Activated naive CD8-positive, alpha-beta T cell treated with anti-CD3 and anti-CD28 coated beads, Interleukin-2, amount 10 ng/mL, durations not matched to agents 7 days and 5 days (primary cell): ENCODE measurements around the gene GOLGA6L9. TPM values are rescaled to one million over a fixed set of nuclear protein-coding genes. Genes with fewer than 3 reads are reported as not detected.
"Not testable (repeated sequence)": the region's sequence is repeated elsewhere in the genome, so short reads cannot be mapped to it uniquely, and the experiment has no call there.

Experiments
- ATAC-seq: fragments of 150-1000 bp; cut with Tn5 transposase; one replicate; pipeline ENCODE4 v1.10.0; 2021; ENCODE audit warnings: low read depth, moderate library complexity
- POLR2A ChIA-PET: fragments of 350-600 bp; sonication (Branson Sonifier 250); formaldehyde crosslinking; loops from one replicate; lab custom pipeline; 2021; ENCODE audit warnings: antibody characterized with exemption; lab: Charles Lee
- DNase-seq: peaks from one replicate; pipeline ENCODE4 v3.0.0; 2021
- H3K27ac Mint-ChIP-seq: one replicate; pipeline ENCODE4 v1.8.0; 2022; ENCODE audit warnings: mild to moderate bottlenecking, mixed read lengths
- H3K27me3 Mint-ChIP-seq: one replicate; pipeline ENCODE4 v1.8.0; 2022; ENCODE audit warnings: mild to moderate bottlenecking, moderate library complexity, mixed read lengths
- H3K36me3 Mint-ChIP-seq: one replicate; pipeline ENCODE4 v1.8.0; 2021; ENCODE audit warnings: mild to moderate bottlenecking, mixed read lengths
- H3K4me1 Mint-ChIP-seq: one replicate; pipeline ENCODE4 v1.8.0; 2021; ENCODE audit warnings: mixed read lengths
- H3K4me3 Mint-ChIP-seq: one replicate; pipeline ENCODE4 v1.8.0; 2022; ENCODE audit warnings: mild to moderate bottlenecking, moderate library complexity, mixed read lengths
- H3K9me3 Mint-ChIP-seq: one replicate; pipeline ENCODE4 v1.8.0; 2021; ENCODE audit warnings: mixed read lengths
- total RNA-seq, 2 experiments: library from RNA; stranded (reverse); gene quantifications; one replicate each; pipeline ENCODE4 v1.2.3, GENCODE V29; 2021

The GOLGA6L9 gene, protein sequence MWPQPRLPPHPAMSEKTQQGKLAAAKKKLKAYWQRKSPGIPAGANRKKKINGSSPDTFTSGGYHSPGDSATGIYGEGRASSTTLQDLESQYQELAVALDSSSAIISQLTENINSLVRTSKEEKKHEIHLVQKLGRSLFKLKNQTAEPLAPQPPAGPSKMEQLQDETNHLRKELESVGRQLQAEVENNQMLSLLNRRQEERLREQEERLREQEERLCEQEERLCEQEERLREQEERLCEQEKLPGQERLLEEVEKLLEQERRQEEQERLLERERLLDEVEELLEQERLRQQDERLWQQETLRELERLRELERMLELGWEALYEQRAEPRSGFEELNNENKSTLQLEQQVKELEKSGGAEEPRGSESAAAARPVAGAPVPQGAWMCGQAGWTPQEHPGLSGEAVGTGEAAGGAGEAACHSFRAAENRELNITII
- 1 to 10 TPM; 4.6 to 4.7 TPM for total RNA-seq

DNA sequence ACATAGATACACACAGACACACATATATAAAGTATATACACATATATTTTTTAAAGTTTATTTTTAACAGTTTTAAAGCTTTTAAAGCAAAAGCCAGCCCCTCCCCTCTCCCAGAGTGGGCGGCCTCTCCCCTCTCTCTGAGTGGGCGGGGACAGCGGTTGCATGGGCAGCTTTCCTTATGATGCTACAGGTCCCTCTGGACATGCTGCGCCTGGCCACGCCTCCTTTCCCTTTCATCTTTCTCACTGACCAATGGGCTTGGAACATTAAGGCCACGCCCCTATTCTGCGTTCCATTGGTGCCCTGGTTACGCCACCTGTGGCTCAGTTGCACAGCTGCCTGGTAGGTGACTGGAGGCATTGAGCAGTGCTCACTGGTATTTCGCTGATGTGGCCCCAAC lies at the start of gene GOLGA6L9:
GOLGA6L9 (plus strand) TSS at position 124 of the 400 bp plus-strand sequence; CDS start at position 388, 264 bp downstream.
- H3K36me3 Mint-ChIP-seq, DNase-seq, H3K27ac Mint-ChIP-seq, ATAC-seq, H3K4me1 Mint-ChIP-seq, H3K4me3 Mint-ChIP-seq, H3K9me3 Mint-ChIP-seq, POLR2A ChIA-PET, H3K27me3 Mint-ChIP-seq: not testable (repeated sequence)

DNA sequence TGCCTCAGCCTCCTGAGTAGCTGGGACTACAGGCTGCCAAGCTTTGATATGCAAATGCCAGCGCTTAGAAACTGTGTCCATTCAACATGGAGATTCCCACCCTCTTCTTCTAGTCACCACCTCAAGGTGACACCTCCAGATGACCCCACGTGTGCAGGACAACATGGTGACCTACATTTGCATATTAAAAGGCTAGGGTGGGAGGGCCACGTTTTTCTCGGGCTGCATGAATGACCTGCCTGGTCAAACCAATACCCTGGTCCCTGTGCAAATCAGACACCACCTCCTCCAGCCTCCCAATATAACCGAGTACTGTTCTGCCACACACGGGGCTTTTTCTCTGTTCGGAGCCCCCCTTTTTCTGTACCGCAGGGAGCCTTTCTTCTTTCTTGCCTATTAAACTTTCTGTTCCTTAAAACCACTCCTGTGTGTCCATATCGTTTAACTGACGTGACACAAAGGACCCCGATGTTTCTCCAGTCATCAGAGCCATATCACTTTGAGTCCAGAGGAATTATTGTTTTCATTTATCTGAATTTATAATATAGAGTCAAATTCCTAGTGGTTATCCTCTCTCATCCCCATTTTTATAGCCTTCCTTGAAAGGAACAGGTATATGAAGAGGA lies 48.2 kb upstream of the GOLGA6L9 start:
- H3K27ac Mint-ChIP-seq, H3K4me3 Mint-ChIP-seq, H3K9me3 Mint-ChIP-seq, ATAC-seq, H3K4me1 Mint-ChIP-seq, H3K36me3 Mint-ChIP-seq, POLR2A ChIA-PET, H3K27me3 Mint-ChIP-seq, DNase-seq: not testable (repeated sequence)

DNA sequence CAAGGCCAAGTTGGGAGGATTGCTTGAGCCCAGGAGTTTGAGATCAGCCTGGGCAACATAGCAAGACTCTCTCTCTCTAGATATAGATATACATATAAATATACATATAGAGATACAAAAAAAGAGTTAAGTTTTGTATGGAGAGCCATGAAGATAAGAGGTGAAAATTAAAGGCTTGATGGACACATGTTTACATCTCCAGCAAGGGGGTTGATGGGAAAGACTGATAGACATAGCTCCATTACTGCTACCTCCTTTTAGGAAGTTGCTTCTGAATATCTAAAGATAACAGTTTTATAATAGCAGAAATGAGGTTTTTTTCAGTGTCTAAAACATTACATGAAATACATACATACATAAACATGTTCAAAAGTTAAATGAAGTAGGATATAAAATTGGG lies 42.4 kb upstream of the GOLGA6L9 start:
- H3K36me3 Mint-ChIP-seq, H3K4me1 Mint-ChIP-seq, DNase-seq, H3K4me3 Mint-ChIP-seq, ATAC-seq, H3K27ac Mint-ChIP-seq, H3K27me3 Mint-ChIP-seq, H3K9me3 Mint-ChIP-seq, POLR2A ChIA-PET: not testable (repeated sequence)

DNA sequence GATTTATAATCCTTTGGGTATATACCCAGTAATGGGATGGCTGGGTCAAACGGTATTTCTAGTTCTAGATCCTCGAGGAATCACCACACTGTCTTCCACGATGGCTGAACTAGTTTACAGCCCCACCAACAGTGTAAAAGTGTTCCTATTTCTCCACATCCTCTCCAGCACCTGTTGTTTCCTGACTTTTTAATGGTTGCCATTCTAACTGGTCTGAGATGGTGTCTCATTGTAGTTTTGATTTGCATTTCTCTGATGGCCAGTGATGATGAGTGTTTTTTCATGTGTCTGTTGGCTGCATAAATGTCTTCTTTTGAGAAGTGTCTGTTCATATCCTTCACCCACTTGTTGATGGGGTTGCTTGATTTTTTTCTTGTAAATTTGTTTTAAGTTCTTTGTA lies 39.5 kb upstream of the GOLGA6L9 start:
- H3K27me3 Mint-ChIP-seq, H3K4me1 Mint-ChIP-seq, H3K36me3 Mint-ChIP-seq, H3K4me3 Mint-ChIP-seq, ATAC-seq, H3K9me3 Mint-ChIP-seq, H3K27ac Mint-ChIP-seq, DNase-seq, POLR2A ChIA-PET: not testable (repeated sequence)

DNA sequence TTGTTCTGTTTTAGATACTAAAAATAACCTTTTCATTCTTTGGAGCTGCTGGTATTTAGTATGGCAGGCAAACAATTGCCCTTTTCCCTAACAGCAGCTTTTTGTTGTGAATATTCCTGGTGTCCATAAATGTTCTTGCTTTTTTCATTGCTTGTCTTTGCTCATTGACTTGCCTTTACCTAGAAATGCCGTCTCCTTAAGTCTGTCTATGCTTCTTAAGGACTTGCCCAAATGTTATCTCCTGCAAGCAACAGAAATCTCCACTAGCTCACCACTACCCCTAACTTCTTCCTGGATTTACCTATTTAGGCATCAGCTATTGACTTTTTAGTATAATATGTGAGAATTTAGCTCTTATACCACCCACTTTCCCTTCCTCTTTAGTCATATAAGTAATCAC lies 37.5 kb upstream of the GOLGA6L9 start:
- DNase-seq, POLR2A ChIA-PET, H3K9me3 Mint-ChIP-seq, ATAC-seq, H3K4me3 Mint-ChIP-seq, H3K27me3 Mint-ChIP-seq, H3K36me3 Mint-ChIP-seq, H3K27ac Mint-ChIP-seq, H3K4me1 Mint-ChIP-seq: not testable (repeated sequence)

DNA sequence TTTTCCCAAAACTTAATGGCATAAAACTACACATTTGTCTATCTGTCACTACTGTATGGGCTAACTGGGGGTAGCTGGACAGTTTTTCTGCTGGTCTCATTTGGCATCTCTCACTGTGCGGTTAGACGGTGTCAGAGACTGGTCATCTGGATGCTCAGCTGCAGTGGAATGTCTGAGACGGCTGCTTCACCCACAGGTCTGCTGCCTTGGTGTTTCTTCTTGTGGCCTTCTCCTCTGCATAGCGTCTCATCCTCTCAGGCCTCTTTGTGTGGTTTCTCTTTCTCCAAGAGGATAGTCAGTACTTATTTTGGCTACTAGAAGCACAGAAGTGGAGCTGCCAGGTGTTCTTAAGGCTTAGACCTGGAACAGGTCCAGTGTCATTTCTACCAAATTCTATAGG lies 35.9 kb upstream of the GOLGA6L9 start:
- no peak overlapping the region for H3K4me3 Mint-ChIP-seq
- DNase-seq (no peak), ATAC-seq (no peak)
- POLR2A ChIA-PET, result no interaction called here
- no peak overlapping the region for H3K27ac Mint-ChIP-seq
- H3K4me1 Mint-ChIP-seq, result peaks cover 7% of the 10 kb centered on the region
- peaks cover 1% of the 10 kb centered on the region for H3K9me3 Mint-ChIP-seq
- no peaks in the 10 kb centered on the region for H3K27me3 Mint-ChIP-seq
- peaks cover 3% of the 10 kb centered on the region for H3K36me3 Mint-ChIP-seq

DNA sequence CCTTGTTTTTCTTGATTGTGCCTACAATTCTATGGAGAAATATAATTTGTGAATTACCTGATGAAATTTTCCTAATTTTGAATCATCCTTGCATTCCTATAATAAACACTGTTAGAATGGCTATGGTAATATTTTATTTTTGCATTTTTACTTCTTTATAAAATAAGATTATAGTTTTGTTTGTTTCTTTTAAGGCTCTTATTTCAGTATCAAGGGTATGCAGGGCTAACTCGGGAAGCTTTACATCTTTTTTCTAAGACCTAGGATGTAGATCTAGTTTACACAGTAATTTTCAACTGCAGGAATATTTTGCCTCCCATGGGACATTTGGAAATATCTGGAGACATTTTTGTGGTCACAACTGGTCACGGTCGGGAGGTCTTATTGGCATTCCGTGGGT lies 33.8 kb upstream of the GOLGA6L9 start:
- H3K4me3 Mint-ChIP-seq, ATAC-seq, H3K36me3 Mint-ChIP-seq, H3K27ac Mint-ChIP-seq, POLR2A ChIA-PET, H3K9me3 Mint-ChIP-seq, H3K27me3 Mint-ChIP-seq, DNase-seq: not testable (repeated sequence)
- peaks cover 10% of the 10 kb centered on the region for H3K4me1 Mint-ChIP-seq

DNA sequence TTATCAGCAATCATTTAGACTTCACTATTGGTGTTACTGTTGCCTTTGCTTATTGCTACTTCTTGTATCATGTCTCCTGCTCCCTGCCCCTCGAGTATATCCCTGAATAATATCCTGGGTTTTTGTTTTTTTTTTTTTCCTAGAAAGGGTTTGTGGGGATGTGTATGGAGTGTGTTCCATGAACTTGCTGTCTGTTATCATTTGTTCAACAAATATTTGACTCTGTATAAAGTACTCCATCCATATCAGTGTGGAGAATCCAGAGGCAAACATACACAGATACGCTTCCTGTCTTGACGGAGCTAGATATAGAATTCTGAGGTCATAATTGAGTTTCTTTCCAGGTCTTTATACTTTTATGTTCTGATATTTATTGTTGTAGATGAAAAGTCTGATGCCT lies 31.8 kb upstream of the GOLGA6L9 start:
- no peak for DNase-seq
- no peak for ATAC-seq
- no peak overlapping the region for H3K27ac Mint-ChIP-seq
- no peak overlapping the region for H3K4me3 Mint-ChIP-seq
- H3K36me3 Mint-ChIP-seq, result peaks cover 2% of the 10 kb centered on the region
- H3K9me3 Mint-ChIP-seq, result peaks cover 1% of the 10 kb centered on the region
- H3K27me3 Mint-ChIP-seq, result no peaks in the 10 kb centered on the region
- H3K4me1 Mint-ChIP-seq, result peaks cover 10% of the 10 kb centered on the region
- POLR2A ChIA-PET, result no interaction called here

DNA sequence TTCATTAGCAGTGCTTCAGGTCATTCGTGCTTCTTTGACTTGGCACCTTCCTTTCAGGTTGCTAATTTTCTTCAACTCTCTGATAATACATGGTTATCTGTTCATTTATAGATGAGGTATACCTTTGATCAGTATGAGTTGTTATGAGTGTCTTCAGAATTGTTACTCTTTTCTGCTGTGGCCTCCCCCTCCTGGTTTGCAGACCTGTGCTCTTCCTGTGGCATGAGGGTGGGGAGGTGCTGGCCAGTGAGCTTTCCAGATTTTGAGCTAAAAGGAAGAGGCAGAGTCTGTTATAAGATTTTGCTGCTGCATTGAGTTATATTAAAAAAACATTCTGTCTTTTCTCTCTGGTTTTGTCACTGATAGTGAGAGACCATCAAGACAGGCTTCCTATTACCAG lies 30.8 kb upstream of the GOLGA6L9 start:
- Mint-ChIP-seq H3K4me3 (no peak overlapping the region), H3K4me1 (peaks cover 9% of the 10 kb centered on the region), H3K36me3 (peaks cover 2% of the 10 kb centered on the region), H3K27me3 (no peaks in the 10 kb centered on the region), H3K27ac (no peak overlapping the region), H3K9me3 (peaks cover 1% of the 10 kb centered on the region)
- DNase-seq (no peak), ATAC-seq (no peak)
- POLR2A ChIA-PET, result no interaction called here

DNA sequence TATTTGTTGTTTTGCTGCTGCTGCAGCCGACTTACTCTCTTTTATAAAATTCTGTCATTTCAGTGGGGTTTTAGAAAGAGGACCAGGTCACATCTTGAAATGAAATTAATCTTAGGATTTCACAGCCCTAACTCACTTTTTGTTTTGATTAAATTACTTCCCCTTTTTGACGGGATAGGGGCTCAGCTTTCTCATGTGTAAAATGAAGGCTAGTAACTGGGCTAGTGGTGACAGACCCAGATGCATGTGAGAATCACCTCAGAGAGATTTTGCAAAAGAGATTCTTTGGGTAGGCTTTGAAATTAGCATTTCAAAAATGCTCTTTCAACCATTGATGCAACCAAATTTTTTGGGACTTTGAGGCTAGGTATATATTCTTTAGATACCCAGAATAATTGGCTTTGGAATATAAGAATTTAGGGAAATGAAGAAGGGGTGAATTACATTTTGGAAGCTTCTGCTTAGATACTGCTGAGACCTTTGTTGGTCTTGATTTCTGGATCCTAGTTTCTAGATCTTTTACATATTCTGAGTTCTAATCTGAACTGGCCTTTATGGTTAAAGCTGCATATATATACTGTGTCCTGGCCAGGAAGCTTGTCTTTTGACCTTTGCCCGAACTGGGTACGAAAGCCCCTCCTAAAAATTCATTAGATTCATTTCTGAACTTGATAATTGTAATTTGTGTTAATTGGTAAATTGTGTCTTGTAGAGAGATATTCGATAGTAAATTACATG lies 30.1 kb upstream of the GOLGA6L9 start:
- DNase-seq, ATAC-seq, H3K4me1 Mint-ChIP-seq, H3K9me3 Mint-ChIP-seq, H3K27ac Mint-ChIP-seq, H3K27me3 Mint-ChIP-seq, H3K36me3 Mint-ChIP-seq, H3K4me3 Mint-ChIP-seq, POLR2A ChIA-PET: not testable (repeated sequence)

DNA sequence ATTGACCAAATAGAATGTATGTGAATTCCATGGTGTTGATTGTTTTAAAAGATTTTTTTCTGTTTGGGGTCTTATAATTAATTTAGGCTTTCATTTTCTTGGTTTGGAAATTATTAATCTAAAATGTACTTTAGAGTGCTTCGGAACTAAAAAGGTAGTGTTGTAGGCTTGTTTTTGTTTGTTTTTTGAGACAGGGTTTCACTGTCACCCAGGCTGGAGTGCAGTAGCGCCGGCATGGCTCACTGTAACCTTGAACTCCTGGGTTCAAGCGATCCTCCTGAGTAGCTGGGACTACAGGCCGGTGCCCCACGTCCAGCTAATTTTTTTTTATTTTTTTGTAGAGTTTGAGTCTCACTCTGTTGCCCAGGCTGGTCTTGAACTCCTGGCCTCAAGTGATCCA lies 27.7 kb upstream of the GOLGA6L9 start:
- not testable (repeated sequence) for ATAC-seq
- H3K4me1 Mint-ChIP-seq, result peaks cover 12% of the 10 kb centered on the region

DNA sequence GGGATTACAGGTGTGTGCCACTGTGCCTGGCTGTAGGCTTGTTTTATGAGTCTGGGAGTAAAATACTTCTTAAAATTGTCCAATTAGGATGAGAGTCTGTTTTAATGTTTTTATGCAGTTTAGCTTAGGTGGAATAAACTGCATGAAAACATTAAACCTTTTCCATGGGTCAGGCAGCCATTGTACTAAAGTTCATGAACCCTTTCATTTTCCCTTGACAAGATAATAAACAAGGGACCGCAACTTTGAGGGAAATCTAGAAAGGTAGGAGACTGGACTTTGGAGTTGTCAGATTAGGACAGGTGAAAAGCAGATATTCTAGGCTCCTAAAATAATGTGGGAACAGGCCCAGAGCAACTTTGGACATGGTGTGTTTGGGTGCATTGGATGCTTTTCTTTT lies 27.3 kb upstream of the GOLGA6L9 start:
- H3K27me3 Mint-ChIP-seq, ATAC-seq, DNase-seq, H3K27ac Mint-ChIP-seq, POLR2A ChIA-PET, H3K9me3 Mint-ChIP-seq, H3K4me3 Mint-ChIP-seq: not testable (repeated sequence)
- Mint-ChIP-seq H3K4me1 (peaks cover 12% of the 10 kb centered on the region), H3K36me3 (peaks cover 13% of the 10 kb centered on the region)

More for the DNA sequence above, 27.7 kb upstream of the GOLGA6L9 start:
- H3K27me3 Mint-ChIP-seq, POLR2A ChIA-PET, H3K27ac Mint-ChIP-seq, DNase-seq, H3K9me3 Mint-ChIP-seq, H3K4me3 Mint-ChIP-seq: not testable (repeated sequence)
- peaks cover 12% of the 10 kb centered on the region for H3K36me3 Mint-ChIP-seq

DNA sequence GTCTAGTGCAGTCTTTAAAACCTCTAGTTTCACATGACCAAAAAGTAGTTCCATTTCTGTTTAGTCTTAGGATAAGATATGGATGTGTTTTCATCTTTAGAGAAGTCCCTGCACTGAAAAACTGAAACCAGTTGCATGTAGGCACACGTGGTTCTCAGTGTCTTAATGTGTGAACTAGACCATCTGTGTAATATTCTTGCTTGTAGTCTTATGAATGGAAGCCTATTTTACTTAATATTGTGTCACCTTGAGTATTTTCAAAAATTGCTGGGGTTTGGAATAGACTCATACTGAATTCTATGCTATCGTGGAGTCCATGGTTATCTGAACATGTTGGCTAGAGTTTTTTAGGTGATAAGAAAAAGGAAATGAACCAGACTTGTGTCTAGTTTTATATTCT lies 23.4 kb upstream of the GOLGA6L9 start:
- ATAC-seq, H3K4me1 Mint-ChIP-seq, H3K4me3 Mint-ChIP-seq, H3K27ac Mint-ChIP-seq, H3K27me3 Mint-ChIP-seq, H3K9me3 Mint-ChIP-seq, POLR2A ChIA-PET, DNase-seq: not testable (repeated sequence)
- H3K36me3 Mint-ChIP-seq, result peaks cover 18% of the 10 kb centered on the region
